ENCODE results near the gene FXYD3.

FXYD3 gene

DNA sequence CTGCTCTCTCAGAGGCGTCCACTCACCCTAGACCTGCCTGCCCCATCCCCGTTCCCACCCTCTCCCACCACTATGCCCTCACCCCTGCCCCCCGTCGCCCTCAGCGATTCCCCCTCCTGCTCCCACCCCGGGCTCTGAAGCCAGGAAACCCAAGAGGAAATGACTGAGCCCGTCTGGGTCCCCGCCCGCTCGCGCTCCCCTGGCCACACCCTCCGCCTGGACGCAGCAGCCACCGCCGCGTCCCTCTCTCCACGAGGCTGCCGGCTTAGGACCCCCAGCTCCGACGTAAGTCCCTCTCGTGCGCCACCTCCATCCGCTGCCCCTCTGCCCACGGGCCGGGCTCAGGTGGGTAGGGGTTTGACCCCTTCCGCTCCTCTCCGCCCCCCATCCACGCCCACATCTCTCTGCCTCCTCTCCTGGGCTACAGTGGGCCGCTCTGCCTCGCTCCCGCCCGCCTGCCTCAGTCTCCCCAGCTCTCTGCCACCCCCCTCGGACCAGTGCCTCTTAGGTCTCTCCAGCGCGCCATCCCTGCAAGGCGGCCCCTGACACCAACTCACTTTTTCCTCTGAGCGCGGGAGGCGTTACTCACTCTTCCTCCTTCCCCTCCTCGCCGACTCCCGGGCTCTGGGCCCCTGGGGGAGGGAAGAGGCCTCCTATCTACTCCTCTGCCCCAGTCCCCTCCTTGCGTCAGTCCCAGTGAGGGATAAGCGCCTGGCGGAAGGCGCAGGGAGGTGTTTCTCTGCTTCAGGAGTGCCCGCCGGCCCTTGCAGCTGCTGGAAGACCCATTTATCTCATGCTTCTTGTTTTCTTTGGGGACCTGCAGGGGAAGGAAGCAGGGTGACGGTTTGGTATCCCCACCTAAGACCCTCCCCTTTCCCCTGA, 39.1 kb downstream of the FXYD3 start, which contains the start of gene FXYD5:
TSS of gene FXYD5 (plus strand) at position 211 of the 882 bp plus-strand sequence. CDS start 816 bp downstream, outside the sequence.
- 1% methylated on average over 46 of the region's 49 CpGs for WGBS
- no peaks in the 10 kb centered on the region for H3K9me3 ChIP-seq (ENCODE audit: control insufficient read depth, low read length)
- peak within 1 kb of the TSS; percentile 93 for H3K4me2 ChIP-seq (ENCODE audit: low read length, poor library complexity, severe bottlenecking)

DNA sequence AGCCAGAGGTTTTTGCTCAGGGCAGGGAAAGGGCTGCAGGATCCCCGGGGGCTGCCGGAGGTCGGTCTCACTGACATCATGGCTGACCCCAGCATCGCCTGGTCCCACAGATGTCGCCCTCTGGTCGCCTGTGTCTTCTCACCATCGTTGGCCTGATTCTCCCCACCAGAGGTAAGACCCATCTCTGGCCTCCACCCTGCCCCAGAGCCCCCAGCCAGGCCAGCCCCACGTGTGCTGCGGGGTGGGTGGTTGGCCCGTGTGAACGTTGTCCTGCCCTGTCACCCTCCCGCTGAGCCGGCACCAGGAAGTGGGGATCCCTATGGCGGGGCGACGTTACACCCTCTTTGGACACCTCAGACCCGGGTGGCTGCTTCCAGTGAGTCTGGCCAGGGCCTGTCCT, 39.8 kb downstream of the FXYD3 start:
- Histone ChIP-seq H4K91ac (ENCODE audit: low read length) (peak overlapping the region; percentile 35), H3K4ac (ENCODE audit: low read depth in 1 of 2, low read length in 2 of 2) (peak overlapping the region; percentile 14 to 41), H3K36me3 (ENCODE audit: control insufficient read depth in 1 of 2, insufficient read depth in 2 of 2, low read depth in 1 of 2, low read length in 2 of 2) (peaks cover 11 to 42% of the 10 kb centered on the region in 2 experiments), H3K27ac (ENCODE audit: low read length, poor library complexity, severe bottlenecking) (no peak overlapping the region), H3K14ac (ENCODE audit: low read length in 2 of 2) (peak overlapping the region in 1 of 2 experiments; percentile 69), H3K4me2 (ENCODE audit: low read length, poor library complexity, severe bottlenecking) (peak overlapping the region; percentile 93), H3K18ac (ENCODE audit: low read depth in 1 of 2, low read length in 2 of 2) (peak overlapping the region; percentile 25 to 75), H2BK15ac (ENCODE audit: low read depth, poor library complexity, severe bottlenecking) (peak overlapping the region; percentile 29), H3K4me3 (ENCODE audit: insufficient read depth in 1 of 2, low read depth in 1 of 2, low read length in 2 of 2) (peak overlapping the region; percentile 66 to 95), H2BK120ac (ENCODE audit: low read depth, low read length) (peak overlapping the region; percentile 51), H3K23ac (ENCODE audit: low read length in 2 of 2) (peak overlapping the region in 1 of 2 experiments; percentile 15), H3K27me3 (ENCODE audit: control insufficient read depth in 1 of 2, insufficient read depth in 1 of 2, low read length in 2 of 2) (no peaks in the 10 kb centered on the region), H2BK5ac (ENCODE audit: low read depth, low read length, poor library complexity, severe bottlenecking) (no peak overlapping the region), H2AK5ac (ENCODE audit: low read length, severe bottlenecking) (no peak overlapping the region), H3K4me1 (ENCODE audit: control insufficient read depth, insufficient read depth, low read depth, low read length) (peaks cover 26% of the 10 kb centered on the region), H3K9me3 (ENCODE audit: control insufficient read depth, low read length) (no peaks in the 10 kb centered on the region), H4K8ac (ENCODE audit: low read length) (no peak overlapping the region), H2AFZ (ENCODE audit: low read depth, low read length) (peak overlapping the region; percentile 7), H2BK12ac (ENCODE audit: low read length in 2 of 2) (no peak overlapping the region), H3K9ac (ENCODE audit: low read length) (peak overlapping the region; percentile 95), H3K79me1 (replicated peaks; ENCODE audit: low read length, poor library complexity, severe bottlenecking) (peaks cover 11% of the 10 kb centered on the region)
- WGBS: 27% methylated on average over 17 of the region's 17 CpGs
- no peak for DNase-seq

More for the DNA sequence above, 39.1 kb downstream of the FXYD3 start, which contains the start of gene FXYD5:
- no peak within 1 kb of the TSS for H3K27ac ChIP-seq (ENCODE audit: low read length, poor library complexity, severe bottlenecking)
- H3K4ac ChIP-seq (ENCODE audit: low read depth in 1 of 2, low read length in 2 of 2): peak within 1 kb of the TSS; percentile 30 to 41
- peak within 1 kb of the TSS in 1 of 2 experiments; percentile 69 for H3K14ac ChIP-seq (ENCODE audit: low read length in 2 of 2)
- H2BK120ac ChIP-seq (ENCODE audit: low read depth, low read length): peak within 1 kb of the TSS; percentile 76
- H4K8ac ChIP-seq (ENCODE audit: low read length): peak within 1 kb of the TSS; percentile 86
- H3K23ac ChIP-seq (ENCODE audit: low read length in 2 of 2): peak within 1 kb of the TSS in 1 of 2 experiments; percentile 15
- H4K91ac ChIP-seq (ENCODE audit: low read length): peak within 1 kb of the TSS; percentile 37
- no peaks in the 10 kb centered on the region for H3K27me3 ChIP-seq (ENCODE audit: control insufficient read depth in 1 of 2, insufficient read depth in 1 of 2, low read length in 2 of 2)
- H3K9ac ChIP-seq (ENCODE audit: low read length): peak within 1 kb of the TSS; percentile 95
- peak within 1 kb of the TSS; percentile 78 for H2BK15ac ChIP-seq (ENCODE audit: low read depth, poor library complexity, severe bottlenecking)
- H3K36me3 ChIP-seq (ENCODE audit: control insufficient read depth in 1 of 2, insufficient read depth in 2 of 2, low read depth in 1 of 2, low read length in 2 of 2): peaks cover 9 to 35% of the 10 kb centered on the region in 2 experiments
- H2AK5ac ChIP-seq (ENCODE audit: low read length, severe bottlenecking): no peak within 1 kb of the TSS
- peaks cover 27% of the 10 kb centered on the region for H3K4me1 ChIP-seq (ENCODE audit: control insufficient read depth, insufficient read depth, low read depth, low read length)
- H3K18ac ChIP-seq (ENCODE audit: low read depth in 1 of 2, low read length in 2 of 2): peak within 1 kb of the TSS; percentile 75 to 90
- peak within 1 kb of the TSS; percentile 66 to 95 for H3K4me3 ChIP-seq (ENCODE audit: insufficient read depth in 1 of 2, low read depth in 1 of 2, low read length in 2 of 2)
- peak within 1 kb of the TSS; percentile 87 for H2AFZ ChIP-seq (ENCODE audit: low read depth, low read length)
- DNase-seq: peak; percentile 91
- peak within 1 kb of the TSS in 1 of 2 experiments; percentile 48 for H2BK12ac ChIP-seq (ENCODE audit: low read length in 2 of 2)
- no peak within 1 kb of the TSS for H2BK5ac ChIP-seq (ENCODE audit: low read depth, low read length, poor library complexity, severe bottlenecking)
- peaks cover 11% of the 10 kb centered on the region for H3K79me1 ChIP-seq (replicated peaks; ENCODE audit: low read length, poor library complexity, severe bottlenecking)

DNA sequence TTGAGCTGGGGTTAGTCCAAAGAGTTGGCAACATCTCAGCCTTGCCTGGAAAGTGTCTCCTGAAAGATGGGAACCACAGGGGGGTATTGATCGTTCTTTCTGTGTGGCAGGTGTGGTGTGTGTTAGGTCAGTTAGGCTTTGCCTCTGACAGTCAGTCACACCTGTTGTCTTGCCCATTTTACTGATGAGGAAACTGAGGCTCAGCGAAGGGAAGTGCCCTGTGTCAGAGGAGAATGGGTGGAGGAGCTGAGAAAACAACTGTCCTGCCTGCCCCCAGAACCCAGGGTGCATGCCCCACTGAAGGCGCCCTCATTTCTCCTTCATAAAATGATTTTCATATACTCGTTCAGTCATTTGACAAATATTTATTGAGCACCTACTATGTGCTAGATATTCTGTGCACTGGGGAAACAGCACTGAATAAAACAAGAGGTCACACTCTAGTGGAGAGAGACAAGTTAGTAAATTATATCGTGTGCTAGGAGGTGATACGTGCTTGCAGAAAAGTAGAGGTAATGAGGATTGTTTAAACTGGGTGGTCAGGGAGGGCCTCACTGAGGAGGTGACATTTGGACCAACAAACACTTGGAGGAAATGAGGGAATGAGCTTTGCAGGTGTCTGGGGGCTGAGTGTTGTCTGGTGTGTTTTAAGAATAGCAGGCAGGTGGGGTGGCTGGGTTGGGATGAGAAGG, 40.5 kb downstream of the FXYD3 start:
- no peak for DNase-seq
- Histone ChIP-seq H3K9me3 (ENCODE audit: control insufficient read depth, low read length) (peaks cover under 1% of the 10 kb centered on the region), H3K23ac (ENCODE audit: low read length in 2 of 2) (no peak overlapping the region), H2BK5ac (ENCODE audit: low read depth, low read length, poor library complexity, severe bottlenecking) (no peak overlapping the region), H3K4me1 (ENCODE audit: control insufficient read depth, insufficient read depth, low read depth, low read length) (peaks cover 24% of the 10 kb centered on the region), H2BK120ac (ENCODE audit: low read depth, low read length) (no peak overlapping the region), H3K36me3 (ENCODE audit: control insufficient read depth in 1 of 2, insufficient read depth in 2 of 2, low read depth in 1 of 2, low read length in 2 of 2) (peaks cover 11 to 48% of the 10 kb centered on the region in 2 experiments), H3K4me3 (ENCODE audit: insufficient read depth in 1 of 2, low read depth in 1 of 2, low read length in 2 of 2) (peak overlapping the region in 1 of 2 experiments; percentile 95), H4K8ac (ENCODE audit: low read length) (no peak overlapping the region), H4K91ac (ENCODE audit: low read length) (no peak overlapping the region), H3K27ac (ENCODE audit: low read length, poor library complexity, severe bottlenecking) (no peak overlapping the region), H2AFZ (ENCODE audit: low read depth, low read length) (no peak overlapping the region), H3K79me1 (replicated peaks; ENCODE audit: low read length, poor library complexity, severe bottlenecking) (peaks cover 11% of the 10 kb centered on the region), H3K4me2 (ENCODE audit: low read length, poor library complexity, severe bottlenecking) (no peak overlapping the region), H2AK5ac (ENCODE audit: low read length, severe bottlenecking) (no peak overlapping the region), H2BK12ac (ENCODE audit: low read length in 2 of 2) (no peak overlapping the region), H3K14ac (ENCODE audit: low read length in 2 of 2) (no peak overlapping the region), H3K18ac (ENCODE audit: low read depth in 1 of 2, low read length in 2 of 2) (no peak overlapping the region), H3K9ac (ENCODE audit: low read length) (peak overlapping the region; percentile 95), H3K4ac (ENCODE audit: low read depth in 1 of 2, low read length in 2 of 2) (no peak overlapping the region), H3K27me3 (ENCODE audit: control insufficient read depth in 1 of 2, insufficient read depth in 1 of 2, low read length in 2 of 2) (no peaks in the 10 kb centered on the region), H2BK15ac (ENCODE audit: low read depth, poor library complexity, severe bottlenecking) (no peak overlapping the region)
- WGBS: 89% methylated on average over 5 of the region's 6 CpGs

DNA sequence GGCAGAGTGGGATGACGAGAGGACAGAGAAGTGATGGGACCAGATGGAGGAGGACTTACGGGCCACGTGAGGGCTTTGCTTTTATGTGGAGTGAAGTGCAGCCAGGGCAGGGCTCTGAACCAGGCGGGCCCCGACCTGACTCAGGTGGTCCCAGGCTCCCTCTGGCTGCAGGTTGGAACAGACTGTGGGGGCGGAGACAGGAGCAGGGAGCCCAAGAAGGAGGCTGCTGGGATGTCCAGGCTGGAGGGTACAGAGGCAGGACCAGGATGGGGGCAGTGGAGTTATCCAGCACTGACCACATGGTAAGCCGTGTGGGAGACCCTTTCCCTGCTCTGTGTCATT, 41.0 kb downstream of the FXYD3 start:
- DNase-seq: no peak
- H3K18ac ChIP-seq (ENCODE audit: low read depth in 1 of 2, low read length in 2 of 2): no peak overlapping the region
- no peak overlapping the region for H2BK15ac ChIP-seq (ENCODE audit: low read depth, poor library complexity, severe bottlenecking)
- no peak overlapping the region for H4K8ac ChIP-seq (ENCODE audit: low read length)
- H2BK120ac ChIP-seq (ENCODE audit: low read depth, low read length): no peak overlapping the region
- H3K14ac ChIP-seq (ENCODE audit: low read length in 2 of 2): no peak overlapping the region
- H3K23ac ChIP-seq (ENCODE audit: low read length in 2 of 2): no peak overlapping the region
- H3K4me1 ChIP-seq (ENCODE audit: control insufficient read depth, insufficient read depth, low read depth, low read length): peaks cover 24% of the 10 kb centered on the region
- peak overlapping the region; percentile 95 for H3K9ac ChIP-seq (ENCODE audit: low read length)
- H2BK12ac ChIP-seq (ENCODE audit: low read length in 2 of 2): no peak overlapping the region
- no peak overlapping the region for H4K91ac ChIP-seq (ENCODE audit: low read length)
- H3K9me3 ChIP-seq (ENCODE audit: control insufficient read depth, low read length): peaks cover 6% of the 10 kb centered on the region
- peak overlapping the region in 1 of 2 experiments; percentile 95 for H3K4me3 ChIP-seq (ENCODE audit: insufficient read depth in 1 of 2, low read depth in 1 of 2, low read length in 2 of 2)
- H3K27ac ChIP-seq (ENCODE audit: low read length, poor library complexity, severe bottlenecking): no peak overlapping the region
- no peak overlapping the region for H3K4me2 ChIP-seq (ENCODE audit: low read length, poor library complexity, severe bottlenecking)
- H2AFZ ChIP-seq (ENCODE audit: low read depth, low read length): no peak overlapping the region
- no peak overlapping the region for H2AK5ac ChIP-seq (ENCODE audit: low read length, severe bottlenecking)
- H3K36me3 ChIP-seq (ENCODE audit: control insufficient read depth in 1 of 2, insufficient read depth in 2 of 2, low read depth in 1 of 2, low read length in 2 of 2): peaks cover 14 to 54% of the 10 kb centered on the region in 2 experiments
- H3K27me3 ChIP-seq (ENCODE audit: control insufficient read depth in 1 of 2, insufficient read depth in 1 of 2, low read length in 2 of 2): no peaks in the 10 kb centered on the region
- no peak overlapping the region for H3K4ac ChIP-seq (ENCODE audit: low read depth in 1 of 2, low read length in 2 of 2)
- no peak overlapping the region for H2BK5ac ChIP-seq (ENCODE audit: low read depth, low read length, poor library complexity, severe bottlenecking)
- 93% methylated on average over 7 of the region's 7 CpGs for WGBS
- H3K79me1 ChIP-seq (replicated peaks; ENCODE audit: low read length, poor library complexity, severe bottlenecking): peaks cover 11% of the 10 kb centered on the region

Data from mesenchymal stem cell (in vitro differentiated cells and primary cell).